K562 (cell line): ENCODE results near the gene GJA9.

Source experiments
- POLR2G ChIP-seq: fragments of 200-400 bp; formaldehyde crosslinking; IDR thresholded peaks from 2 replicates; pipeline ENCODE4 v1.6.1; 2017; ENCODE audit warnings: low read depth, mild to moderate bottlenecking, antibody characterized with exemption, low read length, moderate library complexity
- SETDB1 ChIP-seq: IDR thresholded peaks from one replicate; pipeline ENCODE4 v1.6.1; 2012; ENCODE audit warnings: low read length, control low read depth, inconsistent platforms
- SIN3B ChIP-seq: fragments of 450-650 bp; IDR thresholded peaks from 2 replicates; pipeline ENCODE4 v1.6.1; 2017; ENCODE audit warnings: low read depth, mild to moderate bottlenecking, moderate library complexity
- SMAD1 ChIP-seq: fragments of 150-350 bp; IDR thresholded peaks from 2 replicates; pipeline ENCODE4 v1.6.1; 2014; ENCODE audit warnings: low read length, low read depth; ENCODE audit not compliant: partially characterized antibody
- TGIF2 ChIP-seq: sonication (generic); formaldehyde crosslinking; IDR thresholded peaks from 2 replicates; pipeline ENCODE4 v1.8.1; 2022; ENCODE audit warnings: mild to moderate bottlenecking, missing genetic modification reagents, moderate library complexity

DNA sequence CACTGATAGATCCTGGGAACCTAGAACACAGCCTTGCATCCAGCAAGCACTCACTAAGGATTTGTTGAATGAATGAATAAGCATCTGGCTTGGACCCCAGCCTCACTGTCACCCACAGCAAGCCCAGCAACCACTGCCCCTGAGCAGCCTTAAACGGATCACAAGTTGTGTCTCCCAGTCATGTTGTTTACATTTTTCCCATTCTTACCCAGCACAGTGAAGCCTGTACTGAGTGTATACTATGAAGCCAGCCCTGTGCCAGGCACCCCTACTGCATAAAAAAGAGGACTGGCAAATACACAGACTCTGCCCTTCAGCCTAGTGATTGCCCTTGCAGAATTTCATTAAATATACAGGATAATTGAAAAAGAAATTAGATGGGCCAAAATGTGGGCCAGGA lies 52.0 kb downstream of the GJA9 start:
- TF ChIP-seq POLR2G, result no peak
- no peak for TF ChIP-seq SETDB1
- TF ChIP-seq SMAD1, result no peak
- TF ChIP-seq TGIF2 (CRISPR knock-in tag), result no peak
- no peak for TF ChIP-seq SIN3B
